K562 (cell line): ENCODE data around the gene PRKG2. TPM values are rescaled to one million over a fixed set of nuclear protein-coding genes. Genes with fewer than 3 reads are reported as not detected.

ENCODE experiments used
- ATAC-seq: fragments of 200-7000 bp; cut with Tn5 transposase; 3 replicates; pipeline ENCODE4 v1.9.1; 2020; ENCODE audit warnings: moderate library complexity
- BruUV-seq: library from RNA; stranded (reverse); fragments of 400-500 nt; replicated peaks from 2 replicates; lab custom pipeline; 2021; lab: Mats Ljungman, UMichigan
- CTCF ChIA-PET: fragments of 300-600 bp; formaldehyde crosslinking; extraction: SDS; loops from one replicate; lab custom pipeline; 2021; ENCODE audit warnings: low intra/inter-chr PET ratio; lab: Yijun Ruan, JAX
- POLR2A ChIA-PET: fragments of 300-600, 350-650 bp; sonication (Branson Sonifier 250); formaldehyde crosslinking; extraction: SDS; loops from one replicate; lab custom pipeline; 2021; ENCODE audit warnings: antibody characterized with exemption, inconsistent platforms; lab: Yijun Ruan, JAX
- DNase-seq, 4 experiments: peaks; one replicate each; pipeline versions ENCODE4 v3.0.0 to v3.0.0-alpha.2; 2011 to 2018; ENCODE audit warnings: low spot score in 3 of 4, mixed read lengths in 3 of 4; ENCODE audit errors: extremely low read depth in 1 of 4
- FAIRE-seq: peaks from 2 replicates; lab custom pipeline; 2011; peaks lifted over from hg19 to GRCh38; lab: Jason Lieb, UNC
- H2AFZ ChIP-seq: 2 replicates; pipeline ENCODE4 v1.6.0; 2011; ENCODE audit warnings: low read depth, low read length, control low read depth, inconsistent platforms
- H3K27ac ChIP-seq: fragments of 200-600 bp; 3 replicates; pipeline ENCODE4 v1.8.0; 2011; ENCODE audit warnings: low read depth, mild to moderate bottlenecking, control low read depth, inconsistent platforms, low read length, moderate library complexity, mixed read lengths; ENCODE audit errors: extremely low read depth
- H3K27me3 ChIP-seq, 2 experiments: fragments of 300-600 bp in 1 of 2; 2 replicates in 1 of 2; 3 replicates in 1 of 2; pipeline versions ENCODE4 v1.6.0 to v1.8.0; 2011; ENCODE audit warnings: inconsistent platforms in 2 of 2, low read length in 2 of 2, mild to moderate bottlenecking in 1 of 2, mixed read lengths in 1 of 2, moderate library complexity in 1 of 2; ENCODE audit not compliant: control insufficient read depth in 2 of 2, insufficient read depth in 2 of 2
- H3K36me3 ChIP-seq: fragments of 300-600 bp; 3 replicates; pipeline ENCODE4 v1.8.0; 2011; ENCODE audit warnings: mild to moderate bottlenecking, low read length, inconsistent platforms; ENCODE audit not compliant: control insufficient read depth, insufficient read depth
- H3K4me1 ChIP-seq, 2 experiments: fragments of 200-600 bp in 1 of 2; replicated peaks in 1 of 2; 2 replicates in 1 of 2; 3 replicates in 1 of 2; pipeline versions ENCODE4 v1.5.1 to v1.8.0; 2011; ENCODE audit warnings: inconsistent platforms in 2 of 2, low read length in 2 of 2, mild to moderate bottlenecking in 1 of 2, mixed read lengths in 1 of 2, moderate library complexity in 1 of 2; ENCODE audit not compliant: control insufficient read depth in 2 of 2, insufficient read depth in 2 of 2
- H3K4me2 ChIP-seq: 2 replicates; pipeline ENCODE4 v1.6.1; 2011; ENCODE audit warnings: low read length, control low read depth, inconsistent platforms, mixed read lengths; ENCODE audit not compliant: insufficient read depth
- H3K4me3 ChIP-seq: fragments of 200-600 bp; sonication (generic), shearing (Covaris generic); 2 replicates; pipeline ENCODE4 v1.5.1; 2016; ENCODE audit warnings: control low read depth, inconsistent platforms
- H3K79me2 ChIP-seq: fragments of 200-600 bp; 3 replicates; pipeline ENCODE4 v1.8.0; 2011; ENCODE audit warnings: low read length, inconsistent platforms; ENCODE audit not compliant: control insufficient read depth, insufficient read depth
- H3K9ac ChIP-seq, 2 experiments: 2 replicates each; pipeline versions ENCODE4 v1.6.0 to v1.6.1; 2011; ENCODE audit warnings: low read depth in 2 of 2, low read length in 2 of 2, control low read depth in 1 of 2, inconsistent platforms in 1 of 2, mild to moderate bottlenecking in 1 of 2, mixed read lengths in 1 of 2; ENCODE audit not compliant: insufficient read depth in 1 of 2
- H3K9me1 ChIP-seq: one replicate; pipeline ENCODE4 v1.6.0; 2011; ENCODE audit warnings: inconsistent platforms, mild to moderate bottlenecking, low read length, moderate library complexity; ENCODE audit not compliant: control insufficient read depth, insufficient read depth
- H3K9me3 ChIP-seq: replicated peaks from 2 replicates; pipeline ENCODE4 v1.5.1; 2011; ENCODE audit warnings: low read depth, low read length, inconsistent platforms; ENCODE audit not compliant: control insufficient read depth, insufficient read depth
- H4K20me1 ChIP-seq: replicated peaks from 2 replicates; pipeline ENCODE4 v1.6.1; 2011; ENCODE audit warnings: low read length, inconsistent platforms, mixed read lengths; ENCODE audit not compliant: control insufficient read depth, insufficient read depth
- CBX2 ChIP-seq: fragments of 200-600 bp; sonication (generic); IDR thresholded peaks from one replicate; pipeline ENCODE4 v1.6.1; 2012; ENCODE audit warnings: mild to moderate bottlenecking, low read length, inconsistent platforms; ENCODE audit not compliant: insufficient read depth, poor library complexity, severe bottlenecking
- CCNT2 ChIP-seq: IDR thresholded peaks from 2 replicates; pipeline ENCODE4 v1.6.1; 2011; ENCODE audit warnings: borderline replicate concordance, low read depth, mild to moderate bottlenecking, moderate library complexity, mixed read lengths, low read length; ENCODE audit not compliant: insufficient read length; ENCODE audit errors: extremely low read depth
- DPF2 ChIP-seq: fragments of 450-650 bp; IDR thresholded peaks from 2 replicates; pipeline ENCODE4 v1.6.1; 2016
- FOXK1 ChIP-seq: sonication (generic); formaldehyde crosslinking; IDR thresholded peaks from 2 replicates; pipeline ENCODE4 v1.8.0; 2022; ENCODE audit warnings: missing genetic modification reagents, mild to moderate bottlenecking, borderline replicate concordance
- FOXK2 ChIP-seq, 2 experiments: fragments of 450-650 bp; IDR thresholded peaks in 1 of 2; conservative IDR thresholded peaks in 1 of 2; 2 replicates each; pipeline ENCODE4 v1.6.1; 2016; ENCODE audit warnings: low read depth in 2 of 2, mild to moderate bottlenecking in 1 of 2
- HMGN3 ChIP-seq: IDR thresholded peaks from 2 replicates; pipeline ENCODE4 v1.6.1; 2011; ENCODE audit warnings: borderline replicate concordance, low read depth, mild to moderate bottlenecking, mixed read lengths, low read length; ENCODE audit not compliant: insufficient read length; ENCODE audit errors: extremely low read depth
- KAT7 ChIP-seq: sonication (generic); formaldehyde crosslinking; IDR thresholded peaks from 2 replicates; pipeline ENCODE4 v1.8.0; 2022; ENCODE audit warnings: missing genetic modification reagents, mild to moderate bottlenecking, borderline replicate concordance
- KDM2B ChIP-seq: fragments of 250-450 bp; sonication (Bioruptor Pico); IDR thresholded peaks from 2 replicates; pipeline ENCODE4 v1.8.0; 2021; ENCODE audit warnings: mild to moderate bottlenecking, moderate library complexity
- NFIX ChIP-seq: fragments of 250-450 bp; sonication (Bioruptor Pico); IDR thresholded peaks from 2 replicates; pipeline ENCODE4 v1.4.0; 2020; ENCODE audit warnings: low read depth, mild to moderate bottlenecking, moderate library complexity
- NR3C1 ChIP-seq: sonication (generic); formaldehyde crosslinking; IDR thresholded peaks from 2 replicates; pipeline ENCODE4 v1.8.1; 2022; ENCODE audit warnings: missing genetic modification reagents
- PHF20 ChIP-seq: fragments of 450-650 bp; IDR thresholded peaks from 2 replicates; pipeline ENCODE4 v1.6.1; 2018; ENCODE audit not compliant: partially characterized antibody
- POLR2H ChIP-seq: IDR thresholded peaks from 2 replicates; pipeline ENCODE4 v1.6.1; 2016; ENCODE audit warnings: missing genetic modification characterization, low read depth, mild to moderate bottlenecking, control low read depth, missing compliant biosample characterization, moderate library complexity
- PYGO2 ChIP-seq: fragments of 450-650 bp; IDR thresholded peaks from 2 replicates; pipeline ENCODE4 v1.6.1; 2016; ENCODE audit warnings: mild to moderate bottlenecking, missing genetic modification characterization, moderate library complexity, missing compliant biosample characterization
- SMARCA4 ChIP-seq: fragments of 450-650 bp; IDR thresholded peaks from 2 replicates; pipeline ENCODE4 v1.6.1; 2016
- SP1 ChIP-seq: sonication (generic); formaldehyde crosslinking; IDR thresholded peaks from 2 replicates; pipeline ENCODE4 v1.8.1; 2022; ENCODE audit warnings: mild to moderate bottlenecking, missing genetic modification reagents
- TSC22D4 ChIP-seq: fragments of 450-650 bp; IDR thresholded peaks from 2 replicates; pipeline ENCODE4 v1.6.1; 2016; ENCODE audit warnings: missing genetic modification characterization, missing biosample characterization, control low read depth
- ZNF274 ChIP-seq: IDR thresholded peaks from 2 replicates; pipeline ENCODE4 v1.6.1; 2011; ENCODE audit warnings: low read depth, mild to moderate bottlenecking, low read length, moderate library complexity, borderline replicate concordance
- ZNF561 ChIP-seq: fragments of 450-650 bp; formaldehyde crosslinking; conservative IDR thresholded peaks from 2 replicates; pipeline ENCODE4 v1.4.0; 2020; ENCODE audit warnings: mild to moderate bottlenecking, moderate library complexity
- ZNF57 ChIP-seq: fragments of 450-650 bp; formaldehyde crosslinking; IDR thresholded peaks from 2 replicates; pipeline ENCODE4 v1.4.0; 2020; ENCODE audit warnings: mild to moderate bottlenecking, moderate library complexity
- WGBS: fragments of 100-300 bp; shearing (Covaris generic); methylation state at CpG from one replicate; pipeline ENCODE4 v1.1.6; 2016; ENCODE audit warnings: low coverage, mixed read lengths; ENCODE audit not compliant: insufficient coverage; ENCODE audit errors: missing lambda C conversion rate; 5-methylcytosine and 5-hydroxymethylcytosine counted together
- in situ Hi-C: fragments of 300-500 bp; cut with MboI; formaldehyde crosslinking; loops from 4 replicates; pipeline ENCODE4 v1.15.0; 2018; ENCODE audit warnings: inconsistent platforms, mixed read lengths
- intact Hi-C: fragments of 100-400 bp; cut with micrococcal nuclease; formaldehyde crosslinking; loops from 2 replicates; pipeline ENCODE4 v1.14.2; 2022
- polyA plus RNA-seq, 8 experiments: library from polyadenylated mRNA; depleted of rRNA in 4 of 8; stranded (reverse) in 5 of 8; unstranded in 3 of 8; fragments of >200 nt; fragmentation: Nextera tagmentation in 2 of 8; fragmentation: Illumina TruSeq in 1 of 8; extraction: Ambion mirVana in 2 of 8; extraction: Trizol in 1 of 8; gene quantifications; 2 replicates each; pipeline versions ENCODE4 v1.2.1 to v1.2.3, GENCODE V29; 2011 to 2014; ENCODE audit warnings: inconsistent platforms in 1 of 8, missing spikeins in 1 of 8
- total RNA-seq, 7 experiments: library from RNA; depleted of rRNA in 6 of 7; stranded (reverse); fragments of >200 nt in 6 of 7; fragmentation: Illumina TruSeq in 2 of 7; extraction: Trizol in 2 of 7; gene quantifications; 2 replicates each; pipeline versions ENCODE4 v1.2.1 to v1.2.3, GENCODE V29; 2011 to 2021; ENCODE audit warnings: low replicate concordance in 1 of 7
- TF ChIP-seq, protein P1 (sequence below), 3 experiments: fragments of 200-800 bp in 1 of 3; sonication (Bioruptor generic) in 1 of 3; sonication (generic) in 1 of 3; formaldehyde crosslinking in 1 of 3; IDR thresholded peaks; 2 replicates each; pipeline versions ENCODE4 v1.6.1 to v1.8.0; 2016 to 2022; ENCODE audit warnings: mild to moderate bottlenecking in 2 of 3, missing compliant biosample characterization in 2 of 3, missing genetic modification characterization in 2 of 3, missing genetic modification reagents in 1 of 3

The PRKG2 gene
- total and polyA plus RNA-seq, 9 of the 15 experiments (the other 6 are each of a cell fraction or from before 2014, with no cell fraction given), result 0.01 to 0.68 (median 0.34) TPM

DNA sequence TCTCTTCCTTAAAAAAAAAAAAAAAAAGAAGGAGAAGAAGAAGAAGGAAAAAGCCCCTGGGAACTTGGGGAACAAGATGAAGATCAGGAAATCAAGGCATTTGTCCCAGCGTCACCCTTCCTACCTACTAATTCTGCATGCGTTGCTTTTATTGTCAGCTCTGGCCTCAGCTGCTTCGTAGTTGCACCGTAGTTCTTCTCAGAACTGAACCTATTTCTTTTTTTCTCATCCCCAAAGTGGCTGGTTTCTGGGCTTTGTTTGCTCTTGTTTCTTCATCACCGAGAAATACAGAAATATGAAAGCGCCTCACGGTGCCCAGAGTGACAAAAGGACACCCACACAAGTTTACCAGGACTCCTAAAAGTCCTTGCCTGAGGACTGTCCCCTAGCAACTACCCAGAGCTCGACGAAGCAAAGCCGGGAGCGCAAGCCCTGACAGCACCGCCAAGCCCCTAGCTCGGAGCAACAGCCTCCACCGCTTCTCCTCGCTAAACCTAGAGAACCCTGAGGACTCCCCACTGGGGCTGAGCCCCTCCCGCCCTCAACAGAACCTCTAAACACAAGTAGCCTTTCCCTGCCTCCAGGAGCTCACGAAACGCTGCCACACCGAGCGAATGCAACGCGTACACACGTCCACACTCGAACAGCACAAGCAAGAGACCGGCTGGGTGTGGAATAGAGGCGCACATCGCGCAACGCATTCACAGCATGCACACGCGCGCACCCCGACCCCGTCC, 710 bp downstream of the PRKG2 start:
- H3K4me2 ChIP-seq, result no peak overlapping the region
- no peak overlapping the region for H3K27ac ChIP-seq
- intact Hi-C loops, result no loop called here
- ChIA-PET POLR2A (interaction anchor here (0.7 to 0.8 kb wide), 2 partner anchors 11 to 12 kb away, joined by 3 read pairs; no protein-coding TSS in a partner anchor), CTCF (no interaction called here)
- H4K20me1 ChIP-seq, result no peaks in the 10 kb centered on the region
- H3K79me2 ChIP-seq, result no peaks in the 10 kb centered on the region
- no peaks in the 10 kb centered on the region for H3K9me1 ChIP-seq
- H3K4me1 ChIP-seq, result peaks cover 0 to 6% of the 10 kb centered on the region in 2 experiments; a peak in 1 of 5 replicates
- no peaks in the 10 kb centered on the region for H3K36me3 ChIP-seq
- no peak for DNase-seq
- H3K9ac ChIP-seq, result no peak overlapping the region
- TF ChIP-seq SMARCA4 (no peak), PYGO2 (no peak), HMGN3 (no peak), POLR2H (no peak), PHF20 (no peak), KDM2B (CRISPR knock-in tag) (no peak), NR3C1 (CRISPR knock-in tag) (no peak), CBX2 (no peak), TSC22D4 (tag) (no peak), ZNF561 (CRISPR knock-in tag) (no peak), FOXK1 (CRISPR knock-in tag) (no peak), FOXK2 (conservative IDR thresholded peaks at IDR 0.05 in 1 of 2, IDR thresholded peaks at IDR 0.05 in 1 of 2; ENCODE audit: low read depth in 2 of 2) (no peak), DPF2 (no peak), KAT7 (CRISPR knock-in tag) (no peak), NFIX (CRISPR knock-in tag) (no peak), CCNT2 (no peak), ZNF57 (CRISPR knock-in tag) (no peak), ZNF274 (no peak), SP1 (CRISPR knock-in tag) (no peak)
- TF ChIP-seq, protein P1, sequence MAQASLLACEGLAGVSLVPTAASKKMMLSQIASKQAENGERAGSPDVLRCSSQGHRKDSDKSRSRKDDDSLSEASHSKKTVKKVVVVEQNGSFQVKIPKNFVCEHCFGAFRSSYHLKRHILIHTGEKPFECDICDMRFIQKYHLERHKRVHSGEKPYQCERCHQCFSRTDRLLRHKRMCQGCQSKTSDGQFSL (CRISPR knock-in tag; IDR thresholded peaks at IDR 0.05), result no peak
- TF ChIP-seq, protein P1 (tag; IDR thresholded peaks at IDR 0.05), result no peak
- H3K9me3 ChIP-seq, result no peaks in the 10 kb centered on the region
- no peak overlapping the region for H3K4me3 ChIP-seq
- ATAC-seq, result no peak
- no peak for FAIRE-seq
- in situ Hi-C loops, result no loop called here
- H2AFZ ChIP-seq, result no peak overlapping the region
- H3K27me3 ChIP-seq, result peaks cover 5 to 17% of the 10 kb centered on the region in 2 experiments; a peak in 3 of 5 replicates
- 3% methylated on average over 25 of the region's 34 CpGs for WGBS
- no TSS peak for BruUV-seq
